Activated CD4-positive, alpha-beta T cell treated with anti-CD3 and anti-CD28 coated beads for 4 hours (primary cell): ENCODE measurements around the gene CNDP2.

Experiments used
- DNase-seq, 2 donors: peaks; one replicate each; pipeline ENCODE4 v3.0.0-alpha.2; 2020

The CNDP2 gene

GRCh38 chr18:74495581-74496507, at the start of gene CNDP2:
TSS of gene CNDP2 (plus strand) at chr18:74496363. CDS start at chr18:74499974, 3,611 bp downstream.
- DNase-seq: peak; percentile 99 to 100

GRCh38 chr18:74446631-74447403, 49.3 kb upstream of the CNDP2 start:
- DNase-seq: no peak

- DNase-seq: no peak
These were observed 48.6 kb upstream of the CNDP2 start for GRCh38 chr18:74447404-74448152.

DNA sequence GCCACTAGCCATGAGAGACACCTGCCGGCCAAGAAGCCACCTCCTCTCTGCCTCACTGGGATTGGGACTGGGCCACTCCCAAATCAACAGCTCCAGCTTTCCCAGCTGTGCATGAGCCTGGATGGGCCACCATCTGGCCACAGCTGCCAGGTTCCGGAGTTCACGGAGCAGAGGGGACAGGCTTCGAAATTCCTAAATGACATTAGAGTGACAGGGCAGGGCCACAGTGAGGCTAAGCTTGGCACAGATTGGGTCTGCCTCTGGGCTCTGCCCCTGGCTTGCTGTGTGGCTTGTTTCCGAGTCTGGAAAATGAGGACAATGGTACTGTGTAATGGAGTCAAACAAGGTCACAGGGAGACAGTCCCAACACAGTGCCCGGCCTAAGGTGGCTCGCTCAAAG, 45.5 kb upstream of the CNDP2 start:
- no peak for DNase-seq

- no peak for DNase-seq
These were observed 45.0 kb upstream of the CNDP2 start for GRCh38 chr18:74451148-74451547.

DNA sequence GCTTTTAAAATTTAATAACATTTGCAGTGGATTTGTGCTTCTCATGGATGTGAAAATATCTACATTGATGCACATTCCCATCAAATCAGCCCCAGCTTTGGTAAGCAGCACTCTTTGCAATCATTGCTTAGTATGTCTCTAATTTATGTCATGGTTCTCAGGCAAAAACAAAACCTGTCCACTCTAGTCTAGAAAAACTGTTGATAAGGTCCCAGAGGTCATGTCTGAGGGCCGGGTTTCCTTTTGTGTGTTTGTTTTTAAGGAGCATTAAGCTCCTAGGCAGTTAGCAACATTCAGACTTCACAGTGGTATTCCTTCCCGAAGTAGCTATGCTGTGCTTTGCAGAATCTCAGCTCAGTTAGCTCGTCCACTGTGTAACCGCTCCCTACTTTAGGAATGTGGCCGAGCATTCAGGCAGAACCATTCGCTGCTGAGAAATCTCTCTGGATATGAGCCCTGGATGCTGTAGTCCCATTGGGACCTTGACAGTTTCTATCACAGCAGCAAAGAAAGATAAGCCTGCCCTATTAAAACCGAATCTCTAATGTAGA, 43.1 kb upstream of the CNDP2 start:
- DNase-seq: no peak

DNA sequence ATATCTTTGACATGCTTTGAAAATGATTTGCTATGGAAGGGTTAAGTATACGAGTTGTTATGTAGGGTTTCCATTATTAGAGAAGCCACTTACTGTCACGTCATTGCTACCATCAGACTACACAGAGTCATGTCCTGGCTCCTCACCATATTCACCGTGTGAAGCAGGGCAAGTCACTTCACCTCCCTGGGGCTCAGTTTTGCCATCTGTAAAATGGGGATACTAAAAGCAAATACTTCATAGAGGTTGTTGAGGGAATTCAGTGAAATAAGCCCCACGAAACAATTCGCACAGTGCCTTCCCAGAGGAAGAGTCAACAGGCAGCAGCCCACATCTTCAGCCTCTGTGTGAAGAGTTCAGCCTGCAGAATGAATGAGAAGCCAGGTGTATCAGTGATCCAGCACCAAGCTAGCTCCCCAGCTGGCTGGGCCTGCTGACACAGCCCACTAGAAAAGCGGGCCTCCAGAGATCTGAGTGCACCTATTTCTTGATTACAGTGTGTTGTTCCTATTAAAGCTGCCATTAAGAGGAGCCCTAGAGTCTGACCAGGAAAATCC, 42.4 kb upstream of the CNDP2 start:
- no peak for DNase-seq

DNA sequence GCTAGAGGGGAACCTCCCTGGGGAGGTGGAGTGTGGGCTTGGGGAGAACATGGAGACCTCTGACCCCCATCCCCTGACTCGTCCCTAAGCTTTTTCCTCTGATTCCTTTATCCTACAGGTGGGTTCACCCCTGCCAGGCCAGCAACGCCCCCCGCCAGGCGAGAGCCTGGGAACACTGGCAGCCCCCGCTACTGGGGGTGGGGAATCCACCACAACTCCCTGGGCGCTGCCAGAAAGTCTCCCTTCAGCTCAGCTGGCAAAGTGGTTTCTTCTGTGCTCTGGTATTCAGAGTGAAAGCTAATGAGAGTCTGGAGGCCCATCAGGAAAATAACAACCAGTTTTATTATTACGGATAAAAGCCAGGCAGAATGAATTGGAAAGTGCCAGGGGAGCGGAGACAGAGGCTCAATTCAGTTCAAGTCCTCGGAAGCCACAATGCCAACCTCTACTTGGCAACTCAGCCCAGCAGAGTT, 41.8 kb upstream of the CNDP2 start:
- no peak for DNase-seq

DNA sequence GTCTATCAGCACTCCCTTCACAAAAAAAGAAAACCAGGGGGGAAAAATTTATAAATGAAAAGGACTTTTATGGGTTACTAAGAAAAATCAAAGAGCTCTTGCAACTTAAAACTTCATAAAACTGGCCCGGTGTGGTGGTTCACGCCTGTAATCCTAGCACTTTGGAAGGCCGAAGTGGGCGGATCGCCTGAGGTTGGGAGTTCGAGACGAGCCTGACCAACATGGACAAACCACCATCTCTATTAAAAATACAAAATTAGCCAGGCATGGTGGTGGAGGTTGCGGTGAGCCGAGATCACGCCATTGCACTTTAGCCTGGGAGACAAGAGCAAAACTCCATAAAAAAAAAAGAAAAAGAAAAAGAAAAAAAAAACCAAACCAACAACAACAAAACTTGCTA, 40.8 kb upstream of the CNDP2 start:
- no peak for DNase-seq

DNA sequence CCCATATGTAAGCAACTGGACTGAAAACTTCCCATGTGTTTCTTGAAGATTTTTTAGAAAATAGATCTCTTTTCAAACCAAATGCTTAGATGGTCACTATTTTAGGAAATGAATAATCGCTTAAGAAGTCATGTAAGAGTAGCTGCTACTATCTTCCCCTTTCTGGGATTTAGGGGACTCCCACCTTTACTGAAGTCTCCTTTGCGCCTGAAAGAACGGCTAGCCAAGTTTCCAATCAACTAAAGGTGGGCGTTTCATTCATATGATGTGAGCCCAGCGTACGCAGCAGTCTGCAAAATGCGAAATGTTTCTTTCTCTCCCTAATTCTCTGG, 40.2 kb upstream of the CNDP2 start:
- DNase-seq: no peak

- DNase-seq: no peak
These were observed 39.7 kb upstream of the CNDP2 start for GRCh38 chr18:74456349-74457042.

DNA sequence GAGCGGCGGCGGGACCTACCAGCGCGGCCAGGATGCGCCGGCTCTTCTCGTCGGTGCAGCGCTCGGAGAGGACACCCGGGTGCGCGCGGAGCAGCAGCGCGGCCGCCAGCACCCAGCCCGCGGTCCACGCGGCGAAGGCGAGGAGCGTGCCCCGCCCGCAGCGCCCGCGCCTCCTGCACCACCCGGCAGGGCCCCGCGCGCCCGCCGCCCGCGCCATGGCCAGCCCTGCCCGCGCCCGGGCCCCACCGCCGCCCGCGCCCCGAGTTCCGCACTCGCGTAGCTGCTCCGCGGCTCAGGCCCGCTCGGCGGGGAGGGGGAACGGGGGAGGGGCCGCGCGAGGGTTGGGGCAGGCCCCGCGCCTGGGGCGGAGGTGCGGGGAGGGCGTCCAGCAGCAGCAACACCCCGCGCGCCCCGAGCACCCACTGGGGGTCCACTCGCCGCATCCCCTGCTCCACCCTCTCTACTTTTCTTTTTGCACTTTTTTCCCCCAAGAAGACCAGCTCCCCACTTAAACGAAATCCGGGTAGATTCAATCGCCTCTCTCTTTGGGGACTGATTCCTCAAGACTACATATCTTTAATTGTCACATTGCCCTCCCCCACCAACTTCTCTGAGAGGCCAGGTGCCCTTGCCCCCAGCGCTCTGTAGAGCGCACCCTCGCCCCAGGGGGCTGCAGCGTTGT, 39.0 kb upstream of the CNDP2 start, which contains the start of gene DIPK1C:
DIPK1C (minus strand) TSS at position 266 of the 682 bp plus-strand sequence; CDS start at position 217, 49 bp downstream.
- no peak for DNase-seq

DNA sequence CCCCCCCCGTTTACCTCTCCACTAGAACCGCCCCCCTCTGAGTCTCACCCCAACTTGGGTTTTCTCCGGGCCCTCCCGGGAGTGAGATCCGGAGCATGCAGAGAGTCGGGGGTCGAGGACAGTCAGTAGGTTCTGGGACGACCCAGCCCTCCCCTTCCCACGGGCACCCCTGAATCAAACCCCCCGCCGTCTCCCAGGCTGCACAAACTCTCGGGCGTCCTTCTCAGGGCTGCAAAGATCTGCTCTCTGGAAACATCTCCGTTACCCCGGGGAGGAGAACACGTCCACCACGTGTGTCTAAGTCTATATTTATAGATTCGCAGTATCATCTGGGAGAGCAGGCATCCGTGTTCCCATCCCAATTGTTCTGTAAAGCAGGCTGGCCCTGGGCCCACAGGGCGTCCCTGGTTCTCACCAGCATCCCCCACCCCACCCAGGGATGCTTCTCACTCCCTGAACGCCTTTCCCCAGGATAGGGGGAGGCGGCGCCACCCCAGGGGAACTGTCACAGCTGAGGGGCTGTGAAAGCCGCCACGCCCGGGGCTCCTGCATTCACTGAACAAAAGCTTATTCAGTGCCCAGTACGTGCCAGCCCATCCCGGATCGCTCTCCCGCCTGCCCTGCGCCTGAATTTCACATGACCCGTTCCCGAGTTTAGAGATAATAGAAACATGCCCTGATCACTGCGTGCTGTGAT, 38.3 kb upstream of the CNDP2 start:
- DNase-seq: no peak

- no peak for DNase-seq
These were observed 36.3 kb upstream of the CNDP2 start for GRCh38 chr18:74459889-74460288.

GRCh38 chr18:74460825-74461224, 35.3 kb upstream of the CNDP2 start:
- no peak for DNase-seq

DNA sequence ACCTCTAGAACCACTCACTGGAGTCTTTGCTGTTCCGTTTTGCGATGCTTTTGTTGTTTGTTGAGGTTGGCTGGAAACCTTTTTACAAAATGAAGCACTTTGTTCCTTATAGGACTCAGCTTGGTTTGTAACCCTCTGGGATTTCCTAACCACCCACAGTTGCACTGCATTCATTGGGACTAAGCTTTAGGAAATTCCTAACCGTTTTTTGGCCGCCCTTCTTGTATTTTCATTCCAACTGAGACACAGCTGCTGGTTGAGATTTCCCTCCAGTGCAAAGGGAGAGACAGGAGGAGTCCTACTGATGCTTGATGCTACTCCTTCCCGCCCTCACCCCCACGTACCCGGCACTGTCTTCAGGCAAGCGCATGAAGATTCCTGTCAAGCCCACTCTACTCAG, 32.9 kb upstream of the CNDP2 start:
- DNase-seq: no peak

DNA sequence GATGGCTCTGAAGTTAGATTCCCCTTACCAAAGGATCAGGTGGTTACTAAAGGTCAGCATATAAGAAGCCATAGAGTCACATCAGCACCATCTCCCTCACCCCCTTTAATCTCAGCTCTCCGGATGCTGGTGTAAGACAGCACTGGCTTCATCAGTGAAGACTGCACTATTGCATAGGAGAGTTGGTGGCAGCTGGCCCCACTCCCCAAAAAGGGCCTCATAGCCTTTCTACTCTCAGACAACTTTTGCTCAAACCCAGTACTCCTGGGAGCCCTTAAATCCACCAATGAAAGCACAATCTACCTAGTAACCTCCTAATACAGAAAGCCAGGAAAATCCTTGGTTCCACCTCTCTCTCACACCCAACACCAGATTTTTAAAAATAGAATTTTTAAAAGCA, 32.2 kb upstream of the CNDP2 start:
- no peak for DNase-seq

GRCh38 chr18:74465775-74466174, 30.4 kb upstream of the CNDP2 start:
- DNase-seq: no peak

DNA sequence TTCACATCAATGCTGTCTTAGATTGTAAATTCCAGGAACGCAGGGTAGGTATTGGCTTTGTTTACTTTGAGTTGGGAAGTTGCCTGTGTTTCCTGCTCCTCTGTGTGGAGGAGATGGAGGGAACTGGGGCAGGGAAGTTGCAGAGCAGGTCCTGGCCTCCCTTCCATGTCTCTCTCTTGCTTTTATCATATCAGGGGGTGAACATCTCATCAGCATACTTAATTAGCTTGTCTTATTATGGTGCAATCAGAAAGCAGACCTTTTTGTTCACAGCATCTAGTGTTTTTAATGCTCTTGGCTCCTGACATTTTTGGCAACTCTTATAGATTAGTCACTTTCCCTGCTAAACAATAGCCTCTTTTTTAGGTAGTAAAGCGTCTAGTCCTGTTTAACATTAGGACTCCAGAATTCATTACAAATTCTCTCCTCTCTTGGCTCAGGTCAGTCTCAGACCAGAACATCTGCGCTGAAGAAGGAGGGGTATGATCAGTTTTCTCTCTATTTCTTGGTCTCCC, 27.6 kb upstream of the CNDP2 start:
- no peak for DNase-seq

GRCh38 chr18:74472312-74472711, 23.9 kb upstream of the CNDP2 start:
- no peak for DNase-seq
